Fibroblast of the aortic adventitia (primary cell): ENCODE measurements around the gene EIF4A3. TPM values are rescaled to one million over a fixed set of nuclear protein-coding genes. Genes with fewer than 3 reads are reported as not detected.
"Not testable (repeated sequence)": the region's sequence is repeated elsewhere in the genome, so short reads cannot be mapped to it uniquely, and the experiment has no call there.

ENCODE experiments used
- DNase-seq: peaks from one replicate; pipeline ENCODE4 v3.0.0-alpha.2; 2010; ENCODE audit warnings: low read depth
- H3K4me3 ChIP-seq: 2 replicates; pipeline ENCODE4 v1.5.1; 2011; ENCODE audit warnings: low read depth, mild to moderate bottlenecking, control low read depth, low read length, moderate library complexity
- small RNA-seq: library from RNA; depleted of rRNA; stranded (forward); fragments of <200 nt; gene quantifications from one replicate; pipeline ENCODE3, GENCODE V24; 2012
- total RNA-seq: library from RNA; depleted of rRNA; stranded (reverse); fragments of >200 nt; gene quantifications from 2 replicates; pipeline ENCODE4 v1.2.3, GENCODE V29; 2012; ENCODE audit warnings: low replicate concordance
- TF ChIP-seq, protein P1 (sequence below): IDR thresholded peaks from 2 replicates; pipeline ENCODE4 v1.5.1; 2011; ENCODE audit warnings: mild to moderate bottlenecking, low read length, control low read depth, inconsistent platforms; ENCODE audit not compliant: insufficient read depth

EIF4A3 gene
- total RNA-seq, 1 donor = 85.9 TPM

DNA sequence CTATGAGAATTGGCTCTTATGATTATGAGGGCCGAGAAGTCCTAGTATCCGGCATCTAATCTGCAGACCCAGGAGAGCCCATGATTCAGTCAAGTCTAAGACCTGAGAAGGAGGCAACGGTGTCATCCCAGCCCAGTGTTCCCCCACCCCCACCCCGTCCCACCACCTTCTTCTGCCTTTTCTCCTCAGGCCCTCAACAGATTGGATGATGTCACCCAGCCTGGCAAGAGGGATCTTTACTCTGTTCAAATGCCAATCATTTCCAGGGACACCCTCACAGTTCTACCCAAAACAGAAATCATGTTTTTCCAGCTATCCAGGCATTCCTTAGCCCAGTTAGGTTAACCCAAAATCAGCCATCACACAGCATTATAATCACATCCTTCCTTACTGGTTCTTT, 55.6 kb downstream of the EIF4A3 start:
- H3K4me3 ChIP-seq = no peak overlapping the region
- DNase-seq = no peak
- TF ChIP-seq, protein P1, sequence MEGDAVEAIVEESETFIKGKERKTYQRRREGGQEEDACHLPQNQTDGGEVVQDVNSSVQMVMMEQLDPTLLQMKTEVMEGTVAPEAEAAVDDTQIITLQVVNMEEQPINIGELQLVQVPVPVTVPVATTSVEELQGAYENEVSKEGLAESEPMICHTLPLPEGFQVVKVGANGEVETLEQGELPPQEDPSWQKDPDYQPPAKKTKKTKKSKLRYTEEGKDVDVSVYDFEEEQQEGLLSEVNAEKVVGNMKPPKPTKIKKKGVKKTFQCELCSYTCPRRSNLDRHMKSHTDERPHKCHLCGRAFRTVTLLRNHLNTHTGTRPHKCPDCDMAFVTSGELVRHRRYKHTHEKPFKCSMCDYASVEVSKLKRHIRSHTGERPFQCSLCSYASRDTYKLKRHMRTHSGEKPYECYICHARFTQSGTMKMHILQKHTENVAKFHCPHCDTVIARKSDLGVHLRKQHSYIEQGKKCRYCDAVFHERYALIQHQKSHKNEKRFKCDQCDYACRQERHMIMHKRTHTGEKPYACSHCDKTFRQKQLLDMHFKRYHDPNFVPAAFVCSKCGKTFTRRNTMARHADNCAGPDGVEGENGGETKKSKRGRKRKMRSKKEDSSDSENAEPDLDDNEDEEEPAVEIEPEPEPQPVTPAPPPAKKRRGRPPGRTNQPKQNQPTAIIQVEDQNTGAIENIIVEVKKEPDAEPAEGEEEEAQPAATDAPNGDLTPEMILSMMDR = no peak

DNA sequence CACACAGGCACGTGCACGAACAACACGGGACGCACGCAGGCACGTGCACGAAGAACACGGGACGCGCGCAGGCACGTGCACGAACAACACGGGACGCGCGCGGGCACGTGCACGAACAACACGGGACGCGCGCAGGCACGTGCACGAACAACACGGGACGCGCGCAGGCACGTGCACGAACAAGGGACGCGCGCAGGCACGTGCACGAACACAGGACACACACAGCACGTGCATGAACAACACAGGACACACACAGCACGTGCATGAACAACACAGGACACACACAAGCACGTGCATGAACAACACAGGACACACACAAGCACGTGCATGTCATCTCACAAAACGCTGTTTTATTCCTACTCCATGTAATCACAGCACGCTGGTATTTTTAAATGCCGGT, 56.8 kb downstream of the EIF4A3 start:
- not testable (repeated sequence) for H3K4me3 ChIP-seq, DNase-seq

DNA sequence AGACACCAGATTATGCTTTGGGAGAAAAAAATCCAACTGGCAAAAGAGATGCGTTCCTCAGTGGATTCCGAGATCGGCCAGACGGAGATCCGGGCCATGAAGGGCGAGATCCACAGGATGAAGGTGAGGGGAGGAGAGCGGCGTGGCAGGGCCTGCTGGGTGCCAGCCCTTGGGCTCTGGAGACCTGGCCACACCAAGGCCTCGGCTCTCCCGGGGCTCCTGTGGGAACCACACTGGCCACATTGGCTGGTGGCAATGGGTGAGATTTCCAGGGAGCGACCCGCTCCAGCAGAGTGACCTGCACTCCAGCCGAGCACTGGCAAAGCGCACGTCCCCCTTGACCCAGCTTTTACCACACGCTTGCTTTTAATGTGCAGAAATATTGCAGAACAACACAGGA, 57.2 kb downstream of the EIF4A3 start:
- H3K4me3 ChIP-seq = no peak overlapping the region
- TF ChIP-seq, protein P1 = no peak
- DNase-seq = no peak

DNA sequence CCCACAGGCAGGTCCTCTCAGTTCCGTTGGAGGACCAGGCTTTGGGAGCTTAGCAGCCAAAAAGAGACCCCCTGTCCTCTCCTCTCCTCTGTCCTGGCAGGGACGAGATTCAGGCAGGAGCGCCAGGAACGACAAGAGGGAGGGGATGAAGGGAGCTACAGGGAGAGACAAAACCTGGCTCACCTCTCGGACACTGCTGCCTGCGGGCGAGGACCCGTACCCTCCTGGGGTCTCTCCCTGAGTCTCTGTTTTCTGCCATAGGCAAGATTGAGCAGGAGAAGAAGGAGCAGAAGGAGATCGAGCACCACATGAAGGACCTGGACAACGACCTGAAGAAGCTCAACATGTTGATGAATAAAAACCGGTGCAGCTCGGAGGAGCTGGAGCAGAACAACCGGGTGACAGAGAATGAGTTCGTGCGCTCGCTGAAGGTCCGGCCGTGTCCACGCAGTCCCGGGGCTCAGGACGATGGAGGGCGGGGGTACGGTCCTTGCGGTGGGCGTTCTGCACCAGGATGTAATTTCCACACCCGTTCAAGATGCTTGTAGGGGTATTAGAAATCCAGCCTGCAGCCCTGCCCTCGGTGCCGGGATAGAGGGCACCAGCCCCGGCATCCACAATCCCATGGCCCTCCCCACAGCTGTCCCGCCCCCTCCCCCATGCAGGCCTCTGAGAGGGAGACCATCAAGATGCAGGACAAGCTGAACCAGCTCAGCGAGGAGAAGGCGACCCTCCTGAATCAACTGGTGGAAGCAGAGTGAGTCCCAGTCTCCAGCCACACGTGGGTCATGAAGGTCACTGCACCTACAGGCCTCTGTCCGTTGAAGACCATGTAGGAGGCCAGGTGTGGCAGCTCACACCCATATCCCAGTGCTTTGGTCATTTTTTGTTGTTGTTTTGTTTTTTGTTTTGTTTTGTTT, 59.3 kb downstream of the EIF4A3 start:
- no peak overlapping the region for H3K4me3 ChIP-seq
- no peak for DNase-seq
- TF ChIP-seq, protein P1 = no peak

DNA sequence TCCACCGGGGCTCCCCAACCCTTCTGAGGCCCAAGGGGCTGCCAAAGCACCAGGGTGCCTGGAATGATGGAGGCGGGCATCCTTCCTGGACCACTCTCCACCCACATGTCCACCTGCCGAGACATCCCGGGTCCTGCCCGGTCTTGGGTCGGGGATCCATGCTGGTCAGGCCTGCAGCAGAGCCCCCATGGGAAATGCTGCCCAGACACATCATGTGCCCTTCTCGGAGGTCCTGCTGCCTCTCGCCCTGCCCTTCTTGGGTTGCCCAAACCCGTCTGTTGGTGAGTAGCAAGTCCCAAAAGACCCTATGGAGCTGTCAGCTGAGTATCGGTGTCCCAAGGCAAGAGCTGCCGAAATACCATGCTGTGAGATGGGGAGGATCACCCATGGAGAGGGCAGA, 60.3 kb downstream of the EIF4A3 start:
- H3K4me3 ChIP-seq = no peak overlapping the region
- DNase-seq = no peak
- TF ChIP-seq, protein P1 = no peak

DNA sequence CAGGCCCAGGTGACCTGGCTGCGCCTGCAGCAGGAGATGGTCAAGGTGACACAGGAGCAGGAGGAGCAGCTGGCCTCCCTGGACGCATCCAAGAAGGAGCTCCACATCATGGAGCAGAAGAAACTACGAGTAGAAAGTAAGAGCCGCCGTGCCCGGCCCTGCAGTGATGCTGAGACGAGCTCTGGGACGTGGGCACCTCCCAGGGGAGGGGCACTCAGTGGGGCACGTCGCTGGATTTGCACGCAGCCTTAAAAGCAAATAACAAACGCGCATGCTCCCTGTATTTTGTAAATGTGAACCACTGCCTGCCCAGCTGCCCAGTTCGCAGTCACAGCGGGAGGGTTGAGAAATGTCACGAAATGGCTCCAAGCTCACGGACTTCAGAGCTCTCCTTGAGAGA, 60.8 kb downstream of the EIF4A3 start:
- no peak overlapping the region for H3K4me3 ChIP-seq
- TF ChIP-seq, protein P1 = no peak
- DNase-seq = no peak

DNA sequence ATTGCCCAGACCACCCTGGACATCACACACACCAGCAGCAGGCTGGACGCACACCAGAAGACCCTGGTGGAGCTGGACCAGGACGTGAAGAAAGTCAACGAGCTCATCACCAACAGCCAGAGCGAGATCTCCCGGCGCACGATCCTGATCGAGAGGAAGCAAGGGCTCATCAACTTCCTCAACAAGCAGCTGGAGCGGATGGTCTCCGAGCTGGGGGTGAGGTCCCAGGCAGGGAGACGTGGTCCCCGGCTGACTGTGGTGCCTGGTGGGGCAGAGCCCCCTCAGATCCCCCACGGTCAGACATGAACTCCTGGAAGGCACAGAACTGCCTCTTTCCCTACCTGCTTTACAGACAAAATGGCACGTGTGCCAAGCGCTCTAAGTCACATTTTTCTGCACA, 62.2 kb downstream of the EIF4A3 start:
- DNase-seq = no peak
- no peak overlapping the region for H3K4me3 ChIP-seq
- TF ChIP-seq, protein P1 = no peak

Small RNA genes within 50 kb of the gene (small RNA-seq; reads per million reads assigned to genes)
- gene AC087741.2 (not detected), gene MIR1268B (not detected)

Other genes with a start within 250 kb of the EIF4A3 start
- gene TBC1D16, start 111.3 kb downstream of the EIF4A3 start, total RNA-seq = 33.4 and 37.8 TPM in 2 replicates
- 3.0 and 5.2 TPM in 2 replicates for gene CCDC40, start 110.5 kb downstream of the EIF4A3 start, total RNA-seq
- gene GAA, start 45.5 kb downstream of the EIF4A3 start, total RNA-seq = 66.6 and 75.1 TPM in 2 replicates
- gene CARD14, start 22.9 kb upstream of the EIF4A3 start, total RNA-seq = 0.09 TPM in 1 of 2 replicates, not detected in the other
- 17.6 and 80.9 TPM in 2 replicates for gene SGSH, start 73.2 kb upstream of the EIF4A3 start, total RNA-seq
- 8.5 and 12.2 TPM in 2 replicates for gene SLC26A11, start 73.3 kb upstream of the EIF4A3 start, total RNA-seq
- gene RNF213, start 113.7 kb upstream of the EIF4A3 start, total RNA-seq = 88.7 and 143 TPM in 2 replicates